Endodermal cell (in vitro differentiated cells): ENCODE data around the gene OSTN. TPM values are rescaled to one million over a fixed set of nuclear protein-coding genes. Genes with fewer than 3 reads are reported as not detected.

Experiments used
- DNase-seq: peaks from one replicate; pipeline ENCODE4 v3.0.0-alpha.2; 2017
- H3K27ac ChIP-seq: 2 replicates; pipeline ENCODE4 v1.5.1; 2013; ENCODE audit warnings: mild to moderate bottlenecking, low read depth, low read length, moderate library complexity
- H3K27me3 ChIP-seq: 2 replicates; pipeline ENCODE4 v1.6.1; 2013; ENCODE audit warnings: mild to moderate bottlenecking, low read length, moderate library complexity; ENCODE audit not compliant: insufficient read depth, control insufficient read depth, poor library complexity, severe bottlenecking
- H3K36me3 ChIP-seq: 2 replicates; pipeline ENCODE4 v1.7.0; 2013; ENCODE audit warnings: mild to moderate bottlenecking, low read length, moderate library complexity; ENCODE audit not compliant: control insufficient read depth, insufficient read depth
- H3K4me1 ChIP-seq: one replicate; pipeline ENCODE4 v1.7.0; 2013; ENCODE audit warnings: low read length; ENCODE audit not compliant: control insufficient read depth, insufficient read depth
- H3K4me3 ChIP-seq: 2 replicates; pipeline ENCODE4 v1.5.1; 2013; ENCODE audit warnings: mild to moderate bottlenecking, low read length, moderate library complexity
- H3K9ac ChIP-seq: 2 replicates; pipeline ENCODE4 v1.6.1; 2013; ENCODE audit warnings: mild to moderate bottlenecking, low read length, moderate library complexity; ENCODE audit not compliant: poor library complexity, severe bottlenecking; ENCODE audit errors: extremely low read depth
- H3K9me3 ChIP-seq: 2 replicates; pipeline ENCODE4 v1.6.1; 2013; ENCODE audit warnings: mild to moderate bottlenecking, low read length, moderate library complexity; ENCODE audit not compliant: control insufficient read depth
- H3K27ac Mint-ChIP-seq: 2 replicates; pipeline ENCODE4 v1.8.0; 2020; ENCODE audit warnings: mixed read lengths
- H3K27me3 Mint-ChIP-seq: 2 replicates; pipeline ENCODE4 v1.8.0; 2021; ENCODE audit warnings: mild to moderate bottlenecking, mixed read lengths; ENCODE audit not compliant: insufficient read depth
- H3K36me3 Mint-ChIP-seq: 2 replicates; pipeline ENCODE4 v1.8.0; 2020; ENCODE audit warnings: low read depth, mixed read lengths
- H3K4me1 Mint-ChIP-seq: 2 replicates; pipeline ENCODE4 v1.8.0; 2020; ENCODE audit warnings: mixed read lengths
- H3K4me3 Mint-ChIP-seq: 2 replicates; pipeline ENCODE4 v1.8.0; 2020; ENCODE audit warnings: mild to moderate bottlenecking, moderate library complexity, mixed read lengths
- H3K9me3 Mint-ChIP-seq: 2 replicates; pipeline ENCODE4 v1.8.0; 2020; ENCODE audit warnings: mild to moderate bottlenecking, mixed read lengths
- WGBS, 2 experiments: methylation state at CpG; one replicate each; pipeline versions ENCODE4 v1.1.5 to v1.1.7; 2013; ENCODE audit warnings: missing lambda C conversion rate in 2 of 2, mixed read lengths in 1 of 2; ENCODE audit not compliant: insufficient coverage in 1 of 2, insufficient read length in 1 of 2; 5-methylcytosine and 5-hydroxymethylcytosine counted together
- total RNA-seq, 2 donors: library from RNA; stranded (reverse); fragmentation: NEBNext Ultra II Directional in 1 of 2; extraction: Animal tissue kit (Norgen Biotek cat#: 25700) in 1 of 2; gene quantifications; 2 replicates in 1 of 2; 3 replicates in 1 of 2; pipeline ENCODE4 v1.2.1, GENCODE V29; 2021
- TF ChIP-seq, protein P1 (sequence below): fragments of 200-600 bp; sonication (generic); conservative IDR thresholded peaks from 2 replicates; pipeline ENCODE4 v1.5.0; 2021; ENCODE audit warnings: antibody characterized with exemption, mild to moderate bottlenecking

OSTN gene
- total RNA-seq, 2 donors from 2014 or later, result not detected

DNA sequence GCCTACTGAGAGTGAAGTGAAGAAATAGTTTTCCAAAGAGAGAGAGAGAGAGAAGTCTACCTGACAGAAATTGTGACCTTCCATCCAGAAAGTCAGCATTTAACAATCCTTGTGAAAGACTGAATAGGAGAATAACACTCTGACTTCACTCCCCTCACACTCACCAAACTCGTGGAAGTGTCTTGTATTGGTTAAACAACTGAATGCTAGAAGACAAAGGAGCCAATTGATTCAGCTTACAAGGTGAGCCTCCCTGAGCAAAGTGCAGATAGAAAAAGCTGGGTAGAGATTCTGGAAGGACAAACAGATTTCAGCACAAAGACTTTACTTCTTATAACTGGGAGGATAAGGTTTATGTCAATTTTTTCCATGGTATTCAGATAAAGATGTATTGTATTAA lies 40.8 kb upstream of the OSTN start:
- whole genome bisulfite sequencing, 2 experiments, result 75% methylated on average over 1 of the region's 1 CpG; no CpG with 5 or more reads in 1 of the 2 experiments
- H3K9me3 Mint-ChIP-seq, result peaks cover 27% of the 10 kb centered on the region
- no peak overlapping the region for H3K27ac Mint-ChIP-seq

GRCh38 chr3:191158815-191159214 lies 40.2 kb upstream of the OSTN start:
- DNase-seq, result no peak
- peaks cover 2% of the 10 kb centered on the region for H3K36me3 Mint-ChIP-seq
- no peak overlapping the region for H3K4me3 ChIP-seq
- H3K9me3 Mint-ChIP-seq, result peaks cover 24% of the 10 kb centered on the region
- H3K9ac ChIP-seq, result no peak overlapping the region
- H3K9me3 ChIP-seq, result peaks cover 22% of the 10 kb centered on the region
- WGBS, 2 experiments, result 96% methylated on average over 1 of the region's 1 CpG; no CpG with 5 or more reads in 1 of the 2 experiments
- no peaks in the 10 kb centered on the region for H3K36me3 ChIP-seq
- no peaks in the 10 kb centered on the region for H3K4me1 ChIP-seq
- H3K27me3 ChIP-seq, result no peaks in the 10 kb centered on the region
- H3K27ac ChIP-seq, result no peak overlapping the region
- no peak overlapping the region for H3K4me3 Mint-ChIP-seq
- H3K27me3 Mint-ChIP-seq, result no peaks in the 10 kb centered on the region
- H3K27ac Mint-ChIP-seq, result no peak overlapping the region
- no peaks in the 10 kb centered on the region for H3K4me1 Mint-ChIP-seq
- TF ChIP-seq, protein P1, sequence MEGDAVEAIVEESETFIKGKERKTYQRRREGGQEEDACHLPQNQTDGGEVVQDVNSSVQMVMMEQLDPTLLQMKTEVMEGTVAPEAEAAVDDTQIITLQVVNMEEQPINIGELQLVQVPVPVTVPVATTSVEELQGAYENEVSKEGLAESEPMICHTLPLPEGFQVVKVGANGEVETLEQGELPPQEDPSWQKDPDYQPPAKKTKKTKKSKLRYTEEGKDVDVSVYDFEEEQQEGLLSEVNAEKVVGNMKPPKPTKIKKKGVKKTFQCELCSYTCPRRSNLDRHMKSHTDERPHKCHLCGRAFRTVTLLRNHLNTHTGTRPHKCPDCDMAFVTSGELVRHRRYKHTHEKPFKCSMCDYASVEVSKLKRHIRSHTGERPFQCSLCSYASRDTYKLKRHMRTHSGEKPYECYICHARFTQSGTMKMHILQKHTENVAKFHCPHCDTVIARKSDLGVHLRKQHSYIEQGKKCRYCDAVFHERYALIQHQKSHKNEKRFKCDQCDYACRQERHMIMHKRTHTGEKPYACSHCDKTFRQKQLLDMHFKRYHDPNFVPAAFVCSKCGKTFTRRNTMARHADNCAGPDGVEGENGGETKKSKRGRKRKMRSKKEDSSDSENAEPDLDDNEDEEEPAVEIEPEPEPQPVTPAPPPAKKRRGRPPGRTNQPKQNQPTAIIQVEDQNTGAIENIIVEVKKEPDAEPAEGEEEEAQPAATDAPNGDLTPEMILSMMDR, result no peak

More for the DNA sequence above, 40.8 kb upstream of the OSTN start:
- Histone ChIP-seq H3K4me3 (no peak overlapping the region), H3K36me3 (no peaks in the 10 kb centered on the region), H3K9ac (no peak overlapping the region), H3K27ac (no peak overlapping the region), H3K9me3 (peaks cover 22% of the 10 kb centered on the region), H3K4me1 (no peaks in the 10 kb centered on the region), H3K27me3 (no peaks in the 10 kb centered on the region)
- H3K27me3 Mint-ChIP-seq, result no peaks in the 10 kb centered on the region
- no peaks in the 10 kb centered on the region for H3K4me1 Mint-ChIP-seq
- TF ChIP-seq, protein P1, result no peak
- DNase-seq, result no peak
- H3K36me3 Mint-ChIP-seq, result peaks cover 2% of the 10 kb centered on the region
- H3K4me3 Mint-ChIP-seq, result no peak overlapping the region

GRCh38 chr3:191165802-191166201 lies 33.2 kb upstream of the OSTN start:
- Mint-ChIP-seq H3K4me3 (no peak overlapping the region), H3K4me1 (no peaks in the 10 kb centered on the region), H3K36me3 (no peaks in the 10 kb centered on the region), H3K27me3 (no peaks in the 10 kb centered on the region), H3K9me3 (peaks cover 7% of the 10 kb centered on the region), H3K27ac (no peak overlapping the region)
- Histone ChIP-seq H3K36me3 (no peaks in the 10 kb centered on the region), H3K9ac (no peak overlapping the region), H3K4me1 (no peaks in the 10 kb centered on the region), H3K27me3 (no peaks in the 10 kb centered on the region), H3K4me3 (no peak overlapping the region), H3K27ac (no peak overlapping the region), H3K9me3 (no peaks in the 10 kb centered on the region)
- no peak for DNase-seq
- 100% methylated on average over 1 of the region's 1 CpG; no CpG with 5 or more reads in 1 of the 2 experiments for WGBS, 2 experiments
- TF ChIP-seq, protein P1, result no peak
